Effector memory CD8-positive, alpha-beta T cell (primary cell): Measurements from ENCODE around the gene FBXO8.

Experiments used
- ATAC-seq: fragments of 150-1000 bp; cut with Tn5 transposase; replicated peaks from 2 replicates; pipeline ENCODE4 v1.10.0; 2021; ENCODE audit warnings: mild to moderate bottlenecking, moderate library complexity
- DNase-seq, 3 experiments: peaks; one replicate each; pipeline ENCODE4 v3.0.0; 2021
- H3K27ac Mint-ChIP-seq, 2 donors: one replicate each; pipeline ENCODE4 v1.8.0; 2022; ENCODE audit warnings: mild to moderate bottlenecking in 2 of 2, mixed read lengths in 2 of 2, moderate library complexity in 2 of 2
- H3K27me3 Mint-ChIP-seq, 2 donors: one replicate each; pipeline ENCODE4 v1.8.0; 2022; ENCODE audit warnings: mixed read lengths in 2 of 2
- H3K36me3 Mint-ChIP-seq: one replicate; pipeline ENCODE4 v1.8.0; 2022; ENCODE audit warnings: mild to moderate bottlenecking, moderate library complexity, mixed read lengths; ENCODE audit not compliant: insufficient read depth
- H3K4me1 Mint-ChIP-seq, 2 donors: one replicate each; pipeline ENCODE4 v1.8.0; 2022; ENCODE audit warnings: low read depth in 2 of 2, mixed read lengths in 2 of 2
- H3K4me3 Mint-ChIP-seq, 2 donors: one replicate each; pipeline ENCODE4 v1.8.0; 2022; ENCODE audit warnings: mild to moderate bottlenecking in 2 of 2, mixed read lengths in 2 of 2, moderate library complexity in 2 of 2
- H3K9me3 Mint-ChIP-seq, 2 donors: one replicate each; pipeline ENCODE4 v1.8.0; 2022; ENCODE audit warnings: mixed read lengths in 2 of 2
- total RNA-seq, 9 experiments: gene quantifications; one replicate each; lab custom pipeline; 2026; lab: John Stamatoyannopoulos, UW

The FBXO8 gene
- total RNA-seq = 11.4 to 30.3 (median 25.2) reads per million in 9 experiments

- Mint-ChIP-seq H3K27ac (peak within 1 kb of the TSS; percentile 100), H3K36me3 (peaks cover 19% of the 10 kb centered on the region), H3K4me1 (peaks cover 36 to 52% of the 10 kb centered on the region in 2 donors), H3K4me3 (peak within 1 kb of the TSS; percentile 99), H3K9me3 (no peaks in the 10 kb centered on the region), H3K27me3 (no peaks in the 10 kb centered on the region)
- peak; percentile 55 to 71 (median 64) for DNase-seq
- peak; percentile 65 for ATAC-seq
Observed at GRCh38 chr4:174283507-174284471, at the start of gene FBXO8, which contains the start of gene CEP44. Gene FBXO8, minus strand, starts transcription at chr4:174283667. Its CDS starts 20,575 bp downstream, at chr4:174263092. Gene CEP44, plus strand, starts transcription at chr4:174283911. Its CDS starts 15,211 bp downstream, at chr4:174299122.

GRCh38 chr4:174332741-174333493, 49.5 kb upstream of the FBXO8 start:
- H3K36me3 Mint-ChIP-seq = no peaks in the 10 kb centered on the region
- no peaks in the 10 kb centered on the region for H3K9me3 Mint-ChIP-seq
- DNase-seq = no peak
- H3K4me3 Mint-ChIP-seq = no peak overlapping the region
- H3K27ac Mint-ChIP-seq = no peak overlapping the region
- H3K4me1 Mint-ChIP-seq = peaks cover 0 to 3% of the 10 kb centered on the region in 2 donors
- no peak for ATAC-seq
- H3K27me3 Mint-ChIP-seq = no peaks in the 10 kb centered on the region

- Mint-ChIP-seq H3K9me3 (no peaks in the 10 kb centered on the region), H3K36me3 (peaks cover 3% of the 10 kb centered on the region), H3K4me3 (no peak overlapping the region), H3K27ac (no peak overlapping the region), H3K4me1 (no peaks in the 10 kb centered on the region), H3K27me3 (no peaks in the 10 kb centered on the region)
- DNase-seq (no peak), ATAC-seq (no peak)
Observed at GRCh38 chr4:174324725-174325124, 41.3 kb upstream of the FBXO8 start.

GRCh38 chr4:174324236-174324635, 40.8 kb upstream of the FBXO8 start:
- DNase-seq = no peak
- no peak overlapping the region for H3K4me3 Mint-ChIP-seq
- ATAC-seq = no peak

GRCh38 chr4:174320494-174321199, 37.2 kb upstream of the FBXO8 start:
- DNase-seq = no peak
- Mint-ChIP-seq H3K36me3 (peaks cover 20% of the 10 kb centered on the region), H3K9me3 (no peaks in the 10 kb centered on the region), H3K4me1 (no peaks in the 10 kb centered on the region), H3K4me3 (no peak overlapping the region), H3K27me3 (no peaks in the 10 kb centered on the region), H3K27ac (no peak overlapping the region)
- no peak for ATAC-seq

More at GRCh38 chr4:174324236-174324635, 40.8 kb upstream of the FBXO8 start:
- no peaks in the 10 kb centered on the region for H3K27me3 Mint-ChIP-seq
- H3K27ac Mint-ChIP-seq = no peak overlapping the region
- no peaks in the 10 kb centered on the region for H3K4me1 Mint-ChIP-seq
- H3K9me3 Mint-ChIP-seq = no peaks in the 10 kb centered on the region
- peaks cover 5% of the 10 kb centered on the region for H3K36me3 Mint-ChIP-seq

- H3K4me3 Mint-ChIP-seq = no peak overlapping the region
- no peak overlapping the region for H3K27ac Mint-ChIP-seq
- ATAC-seq (no peak), DNase-seq (no peak)
- H3K27me3 Mint-ChIP-seq = no peaks in the 10 kb centered on the region
- H3K4me1 Mint-ChIP-seq = no peaks in the 10 kb centered on the region
- H3K9me3 Mint-ChIP-seq = no peaks in the 10 kb centered on the region
- peaks cover 28% of the 10 kb centered on the region for H3K36me3 Mint-ChIP-seq
Observed at GRCh38 chr4:174318829-174319764, 35.6 kb upstream of the FBXO8 start.

GRCh38 chr4:174317531-174317930, 34.1 kb upstream of the FBXO8 start:
- no peak for DNase-seq
- peaks cover 3 to 9% of the 10 kb centered on the region in 2 donors for H3K4me1 Mint-ChIP-seq
- H3K4me3 Mint-ChIP-seq = no peak overlapping the region
- no peaks in the 10 kb centered on the region for H3K27me3 Mint-ChIP-seq
- H3K27ac Mint-ChIP-seq = no peak overlapping the region
- H3K36me3 Mint-ChIP-seq = peaks cover 28% of the 10 kb centered on the region
- no peak for ATAC-seq
- H3K9me3 Mint-ChIP-seq = no peaks in the 10 kb centered on the region

GRCh38 chr4:174316954-174317353, 33.5 kb upstream of the FBXO8 start:
- Mint-ChIP-seq H3K4me3 (no peak overlapping the region), H3K36me3 (peaks cover 28% of the 10 kb centered on the region), H3K4me1 (peaks cover 3 to 9% of the 10 kb centered on the region in 2 donors), H3K27ac (no peak overlapping the region), H3K9me3 (no peaks in the 10 kb centered on the region), H3K27me3 (no peaks in the 10 kb centered on the region)
- ATAC-seq = no peak
- DNase-seq = no peak

GRCh38 chr4:174316546-174316945, 33.1 kb upstream of the FBXO8 start:
- no peak overlapping the region for H3K4me3 Mint-ChIP-seq
- H3K27me3 Mint-ChIP-seq = no peaks in the 10 kb centered on the region
- peaks cover 28% of the 10 kb centered on the region for H3K36me3 Mint-ChIP-seq
- no peaks in the 10 kb centered on the region for H3K9me3 Mint-ChIP-seq
- DNase-seq (no peak), ATAC-seq (no peak)
- peaks cover 3 to 9% of the 10 kb centered on the region in 2 donors for H3K4me1 Mint-ChIP-seq
- H3K27ac Mint-ChIP-seq = no peak overlapping the region

- Mint-ChIP-seq H3K27ac (no peak overlapping the region), H3K4me1 (peaks cover 3 to 9% of the 10 kb centered on the region in 2 donors)
- DNase-seq = no peak
Observed at GRCh38 chr4:174314770-174315169, 31.3 kb upstream of the FBXO8 start.

GRCh38 chr4:174314274-174314673, 30.8 kb upstream of the FBXO8 start:
- ATAC-seq (no peak), DNase-seq (no peak)
- Mint-ChIP-seq H3K4me1 (peaks cover 3 to 9% of the 10 kb centered on the region in 2 donors), H3K4me3 (no peak overlapping the region), H3K36me3 (peaks cover 29% of the 10 kb centered on the region), H3K9me3 (no peaks in the 10 kb centered on the region), H3K27ac (no peak overlapping the region), H3K27me3 (no peaks in the 10 kb centered on the region)

More at GRCh38 chr4:174314770-174315169, 31.3 kb upstream of the FBXO8 start:
- Mint-ChIP-seq H3K9me3 (no peaks in the 10 kb centered on the region), H3K4me3 (no peak overlapping the region), H3K27me3 (no peaks in the 10 kb centered on the region), H3K36me3 (peaks cover 28% of the 10 kb centered on the region)
- no peak for ATAC-seq

- peaks cover 29% of the 10 kb centered on the region for H3K36me3 Mint-ChIP-seq
Observed at GRCh38 chr4:174312993-174313392, 29.5 kb upstream of the FBXO8 start.

More at GRCh38 chr4:174312993-174313392, 29.5 kb upstream of the FBXO8 start:
- no peak overlapping the region for H3K4me3 Mint-ChIP-seq
- DNase-seq = no peak
- no peaks in the 10 kb centered on the region for H3K9me3 Mint-ChIP-seq
- H3K27ac Mint-ChIP-seq = peak overlapping the region; percentile 4 to 11
- no peaks in the 10 kb centered on the region for H3K27me3 Mint-ChIP-seq
- H3K4me1 Mint-ChIP-seq = peaks cover 3 to 9% of the 10 kb centered on the region in 2 donors
- no peak for ATAC-seq
